ENCODE results near the gene CENPQ.

The CENPQ gene

GRCh38 chr6:49506569-49507111 is 43.5 kb downstream of the CENPQ start:
- no peak for DNase-seq

GRCh38 chr6:49509342-49509741 is 46.2 kb downstream of the CENPQ start:
- no peak for DNase-seq

GRCh38 chr6:49513153-49513989 is 50.2 kb downstream of the CENPQ start:
- no peak for DNase-seq

- no peak for DNase-seq
Observed at GRCh38 chr6:49514571-49515484, 51.7 kb downstream of the CENPQ start.

GRCh38 chr6:49515485-49516146 is 52.4 kb downstream of the CENPQ start:
- no peak for DNase-seq

GRCh38 chr6:49516147-49516505 is 53.0 kb downstream of the CENPQ start:
- no peak for DNase-seq

- no peak for DNase-seq
Observed at GRCh38 chr6:49517919-49518318, 54.7 kb downstream of the CENPQ start.

- no peak for DNase-seq
Observed at GRCh38 chr6:49519660-49520059, 56.5 kb downstream of the CENPQ start.

GRCh38 chr6:49522710-49523593 is 59.8 kb downstream of the CENPQ start:
- DNase-seq = no peak

- DNase-seq = no peak
Observed at GRCh38 chr6:49523901-49524300, 60.7 kb downstream of the CENPQ start.

GRCh38 chr6:49524541-49524940 is 61.4 kb downstream of the CENPQ start:
- DNase-seq = no peak

- no peak for DNase-seq
Observed at GRCh38 chr6:49526598-49526997, 63.4 kb downstream of the CENPQ start.

GRCh38 chr6:49527320-49527719 is 64.2 kb downstream of the CENPQ start:
- DNase-seq = no peak

GRCh38 chr6:49528571-49528970 is 65.4 kb downstream of the CENPQ start:
- DNase-seq = no peak

GRCh38 chr6:49530141-49530776 is 67.1 kb downstream of the CENPQ start:
- no peak for DNase-seq

GRCh38 chr6:49531774-49532569 is 68.8 kb downstream of the CENPQ start:
- peak; percentile 95 for DNase-seq

- DNase-seq = no peak
Observed at GRCh38 chr6:49535795-49536194, 72.6 kb downstream of the CENPQ start.

- no peak for DNase-seq
Observed at GRCh38 chr6:49539102-49539501, 75.9 kb downstream of the CENPQ start.

GRCh38 chr6:49540614-49541013 is 77.4 kb downstream of the CENPQ start:
- DNase-seq = no peak

GRCh38 chr6:49541210-49541724 is 78.1 kb downstream of the CENPQ start:
- peak; percentile 27 for DNase-seq
